ENCODE data around the gene CES5A.

DNA sequence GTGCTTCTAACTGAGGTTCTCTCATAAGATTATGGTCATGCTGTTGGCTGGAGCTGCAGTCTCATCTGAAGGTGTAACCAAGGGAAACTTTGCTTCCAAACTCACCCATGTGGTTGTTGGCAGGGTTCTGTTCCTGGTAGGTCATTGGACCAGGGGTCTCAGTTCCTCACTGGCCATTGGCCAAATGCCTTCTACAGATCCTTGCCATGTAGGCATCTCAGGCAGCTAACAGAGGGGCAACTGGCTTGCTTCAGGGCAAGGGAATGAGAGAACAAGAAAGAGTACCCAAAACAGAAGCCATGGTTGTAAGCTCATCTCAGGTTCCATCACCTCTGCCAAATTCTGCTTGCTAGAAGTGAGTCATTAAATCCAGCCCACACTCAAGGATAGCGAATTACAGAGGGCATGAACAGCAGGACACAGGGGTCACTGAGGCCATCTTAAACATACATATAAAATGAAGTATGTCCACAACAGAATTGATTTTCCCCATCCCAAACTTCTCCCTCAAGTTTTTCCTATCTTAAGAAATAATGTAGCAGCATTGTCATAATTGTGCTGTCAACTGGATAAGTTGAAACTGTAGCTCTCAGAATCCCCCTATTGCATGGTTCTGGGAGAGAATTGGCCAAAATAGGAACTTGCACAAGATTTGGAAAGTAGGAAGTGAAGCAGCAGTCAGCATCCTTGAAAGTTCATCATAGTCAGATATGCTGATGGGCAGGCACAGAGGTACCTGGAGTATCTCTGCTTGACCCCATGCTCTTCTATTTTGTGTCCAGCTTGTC lies 42.4 kb upstream of the CES5A start:
- TF ChIP-seq, protein P1, sequence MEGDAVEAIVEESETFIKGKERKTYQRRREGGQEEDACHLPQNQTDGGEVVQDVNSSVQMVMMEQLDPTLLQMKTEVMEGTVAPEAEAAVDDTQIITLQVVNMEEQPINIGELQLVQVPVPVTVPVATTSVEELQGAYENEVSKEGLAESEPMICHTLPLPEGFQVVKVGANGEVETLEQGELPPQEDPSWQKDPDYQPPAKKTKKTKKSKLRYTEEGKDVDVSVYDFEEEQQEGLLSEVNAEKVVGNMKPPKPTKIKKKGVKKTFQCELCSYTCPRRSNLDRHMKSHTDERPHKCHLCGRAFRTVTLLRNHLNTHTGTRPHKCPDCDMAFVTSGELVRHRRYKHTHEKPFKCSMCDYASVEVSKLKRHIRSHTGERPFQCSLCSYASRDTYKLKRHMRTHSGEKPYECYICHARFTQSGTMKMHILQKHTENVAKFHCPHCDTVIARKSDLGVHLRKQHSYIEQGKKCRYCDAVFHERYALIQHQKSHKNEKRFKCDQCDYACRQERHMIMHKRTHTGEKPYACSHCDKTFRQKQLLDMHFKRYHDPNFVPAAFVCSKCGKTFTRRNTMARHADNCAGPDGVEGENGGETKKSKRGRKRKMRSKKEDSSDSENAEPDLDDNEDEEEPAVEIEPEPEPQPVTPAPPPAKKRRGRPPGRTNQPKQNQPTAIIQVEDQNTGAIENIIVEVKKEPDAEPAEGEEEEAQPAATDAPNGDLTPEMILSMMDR (IDR thresholded peaks at IDR 0.05 in 4 of 5, conservative IDR thresholded peaks at IDR 0.05 in 1 of 5), result no peak
- TF ChIP-seq POLR2A (IDR thresholded peaks at IDR 0.05), result no peak
